ENCODE measurements around the gene HNF1B.
"Not testable (repeated sequence)": the region's sequence is repeated elsewhere in the genome, so short reads cannot be mapped to it uniquely, and the experiment has no call there.

Gene HNF1B

GRCh38 chr17:37744961-37745800, at the start of gene HNF1B:
TSS of gene HNF1B (minus strand) at chr17:37745059. CDS start at chr17:37744884, 175 bp downstream.
- DNase-seq: no peak

DNA sequence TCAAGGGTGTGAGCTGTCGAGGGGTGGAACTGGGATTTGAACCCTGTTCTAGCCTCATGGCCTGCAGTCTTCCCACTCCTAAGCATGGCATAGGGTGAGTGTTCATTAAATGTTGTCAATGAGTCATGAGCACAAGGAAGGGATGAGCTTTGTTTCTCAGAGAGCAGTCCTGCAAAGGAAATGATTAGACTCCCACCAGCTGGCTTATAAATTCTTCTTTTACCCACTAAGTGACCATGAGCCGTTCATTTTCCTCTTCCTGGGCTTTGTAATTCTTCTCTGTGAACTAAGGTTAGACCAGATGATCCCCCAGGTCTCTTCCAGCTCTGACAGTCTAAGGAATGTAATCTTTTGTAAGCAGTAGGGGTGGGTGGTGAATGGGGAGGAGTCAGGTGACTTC, 47.9 kb upstream of the HNF1B start:
- DNase-seq: no peak

DNA sequence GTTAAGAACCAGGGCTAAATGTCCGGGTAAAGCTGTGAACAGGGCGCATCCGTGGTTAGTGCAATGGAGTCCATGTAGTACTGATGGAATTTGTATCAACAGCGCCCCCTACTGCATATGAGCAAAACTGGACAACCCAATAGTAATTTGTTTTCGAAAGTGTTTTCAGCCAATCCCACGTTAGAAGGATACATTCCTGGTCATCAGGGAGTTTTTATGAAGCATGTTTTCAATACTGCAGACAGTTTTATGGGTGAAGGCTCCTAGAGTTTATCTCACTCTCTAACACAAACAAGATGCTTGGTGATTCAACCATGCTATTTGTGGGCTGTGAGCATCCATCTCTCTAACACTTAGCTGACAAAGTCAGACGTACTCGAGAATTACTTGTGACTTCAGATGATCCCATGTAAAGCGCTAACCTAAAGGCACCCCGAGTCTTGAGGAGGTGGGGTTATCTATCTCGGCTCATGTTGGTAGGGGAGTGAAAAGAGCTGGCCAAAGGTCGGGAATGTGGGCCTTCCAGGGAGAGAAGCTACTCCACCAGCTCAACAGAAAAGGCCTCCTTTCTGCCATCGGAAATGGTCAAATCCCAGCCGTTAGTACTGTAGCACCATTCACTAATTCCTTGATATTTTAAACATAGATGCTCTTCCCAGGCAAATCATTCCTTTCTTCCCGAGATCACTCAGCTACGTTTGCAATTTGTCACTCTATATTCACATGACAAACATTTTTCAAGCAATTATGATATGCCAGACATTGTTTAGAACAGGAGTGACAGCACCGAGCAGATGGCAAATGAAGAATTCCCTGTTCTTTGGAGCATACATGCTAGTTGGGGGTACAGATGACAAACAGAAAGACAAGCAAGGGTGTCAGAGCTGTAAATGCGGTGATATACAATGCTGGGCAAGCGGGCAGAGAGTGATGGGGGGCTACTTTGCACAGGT, 46.9 kb upstream of the HNF1B start:
- no peak for DNase-seq

DNA sequence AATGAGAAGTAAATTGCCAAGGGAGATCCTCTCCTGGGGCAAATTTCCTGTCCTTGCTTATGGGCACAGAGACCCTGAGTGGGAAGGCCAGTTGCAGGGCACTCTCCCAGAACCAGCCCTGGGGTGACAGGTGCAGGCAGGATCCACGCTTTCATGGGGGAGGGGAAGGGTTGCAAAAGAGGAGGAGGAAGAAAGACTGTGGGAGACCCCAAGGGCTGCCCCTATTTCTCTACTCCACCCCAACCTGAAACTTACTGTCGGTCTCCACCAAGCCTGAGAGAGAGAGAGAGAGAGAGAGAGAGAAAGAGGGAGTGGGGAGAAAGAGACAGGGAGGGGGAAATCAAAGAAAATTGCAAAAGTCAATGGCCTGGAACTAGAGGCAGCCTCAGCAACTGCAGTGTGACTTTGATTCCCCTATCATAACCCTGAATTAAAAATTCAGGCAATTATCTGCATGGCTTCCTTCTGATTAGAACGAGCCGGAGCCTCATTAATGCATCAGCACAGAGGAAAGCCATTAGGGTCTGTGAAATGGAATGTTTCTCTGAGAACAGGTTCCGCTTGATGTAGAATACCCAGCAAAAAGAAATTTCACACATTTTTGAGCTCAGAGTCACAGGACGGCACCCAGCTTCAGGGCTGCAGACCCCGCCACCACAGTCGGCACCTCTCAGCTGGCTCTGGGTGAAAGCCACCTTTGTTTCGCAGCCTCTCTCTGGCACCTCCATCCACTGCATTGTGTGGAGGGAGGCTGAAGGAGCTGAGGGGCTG, 45.1 kb upstream of the HNF1B start:
- no peak for DNase-seq

GRCh38 chr17:37789021-37789565, 44.2 kb upstream of the HNF1B start:
- DNase-seq: no peak

DNA sequence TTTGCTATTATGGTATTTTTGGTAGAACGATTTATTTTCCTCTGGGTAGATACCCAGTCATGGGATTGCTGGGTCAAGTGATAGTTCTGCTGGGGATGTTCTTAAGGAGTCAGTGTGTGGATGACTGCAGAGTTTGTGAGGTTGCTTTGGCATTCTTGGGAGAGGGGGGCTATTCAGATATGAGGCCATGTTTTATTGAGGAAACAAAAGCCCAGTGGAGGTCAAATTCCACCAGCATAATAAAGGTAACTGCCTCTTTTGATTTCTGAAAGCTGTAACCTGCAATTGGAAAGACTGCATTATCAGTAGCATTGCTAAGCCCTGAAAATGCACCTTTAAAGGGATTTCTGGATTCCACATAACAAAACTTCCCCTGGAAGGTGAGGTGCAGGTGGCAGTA, 43.7 kb upstream of the HNF1B start:
- no peak for DNase-seq

GRCh38 chr17:37787055-37787757, 42.3 kb upstream of the HNF1B start:
- DNase-seq: peak; percentile 14

DNA sequence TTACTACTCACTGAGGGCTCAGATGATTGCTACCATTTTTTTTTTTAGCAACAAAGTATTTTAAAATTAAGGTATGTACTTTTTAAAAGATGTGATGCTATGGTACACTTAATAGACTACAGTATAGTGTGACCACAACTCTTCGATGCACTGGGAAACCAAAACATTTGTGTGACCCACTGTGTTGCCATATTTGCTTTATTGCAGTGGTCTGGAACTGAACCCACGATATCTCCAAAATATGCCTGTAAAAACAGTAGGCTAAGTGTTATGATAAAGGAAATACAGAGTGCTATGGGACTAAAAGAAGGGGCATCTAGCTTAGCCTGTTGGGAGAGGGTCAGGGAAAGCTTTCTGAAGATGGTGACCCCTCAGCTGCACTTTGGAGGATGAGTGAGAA, 41.6 kb upstream of the HNF1B start:
- DNase-seq: no peak

DNA sequence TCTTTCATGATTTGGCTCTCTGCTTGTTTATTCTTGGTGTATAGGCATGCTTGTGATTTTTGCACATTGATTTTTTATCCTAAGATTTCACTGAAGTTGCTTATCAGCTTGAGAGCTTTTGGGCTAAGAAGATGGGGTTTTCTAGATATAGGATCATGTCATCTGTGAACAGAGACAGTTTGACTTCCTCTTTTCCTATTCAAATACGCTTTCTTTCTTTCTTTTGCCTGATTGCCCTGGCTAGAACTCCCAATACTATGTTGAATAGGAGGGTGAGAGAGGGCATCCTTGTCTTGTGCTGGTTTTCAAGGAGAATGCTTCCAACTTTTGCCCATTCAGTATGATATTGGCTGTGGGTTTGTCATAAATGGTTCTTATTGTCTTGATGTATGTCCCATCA, 37.6 kb upstream of the HNF1B start:
- not testable (repeated sequence) for DNase-seq

DNA sequence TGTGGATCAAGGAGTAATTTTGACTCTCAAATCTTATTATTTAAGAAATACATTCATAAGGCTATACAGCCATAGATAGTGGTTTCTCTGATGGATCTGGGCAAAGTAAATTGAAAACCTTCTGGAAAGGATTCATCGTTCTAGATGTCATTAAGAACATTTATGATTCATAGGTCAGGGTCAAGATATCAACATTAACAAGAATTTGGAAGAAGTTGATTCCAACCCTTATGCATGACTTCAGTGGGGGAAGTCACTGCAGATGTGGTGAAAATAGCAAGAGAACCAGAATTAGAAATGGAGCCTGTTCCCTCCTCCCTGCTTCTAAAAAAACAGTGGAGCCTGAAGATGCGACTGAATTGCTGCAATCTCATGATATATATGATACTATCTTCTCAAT, 36.6 kb upstream of the HNF1B start:
- DNase-seq: no peak

DNA sequence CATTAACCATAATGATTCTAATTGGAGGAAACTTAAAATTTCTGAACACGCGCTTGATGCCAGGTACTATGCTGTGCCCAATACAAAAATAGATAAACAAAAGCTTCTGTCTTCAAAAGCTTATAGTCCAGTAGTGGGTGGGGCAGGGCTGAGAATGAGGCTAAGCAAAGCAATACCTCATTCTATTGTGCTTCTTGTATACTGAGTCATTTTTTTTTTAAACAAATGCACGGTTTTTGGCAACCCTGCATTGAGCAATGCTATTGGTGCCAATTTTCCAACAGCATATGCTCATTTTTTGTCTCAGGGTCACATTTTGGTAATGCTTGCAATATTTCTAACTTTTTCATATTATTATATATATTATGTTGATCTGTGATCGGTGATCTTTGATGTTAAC, 34.7 kb upstream of the HNF1B start:
- DNase-seq: no peak

DNA sequence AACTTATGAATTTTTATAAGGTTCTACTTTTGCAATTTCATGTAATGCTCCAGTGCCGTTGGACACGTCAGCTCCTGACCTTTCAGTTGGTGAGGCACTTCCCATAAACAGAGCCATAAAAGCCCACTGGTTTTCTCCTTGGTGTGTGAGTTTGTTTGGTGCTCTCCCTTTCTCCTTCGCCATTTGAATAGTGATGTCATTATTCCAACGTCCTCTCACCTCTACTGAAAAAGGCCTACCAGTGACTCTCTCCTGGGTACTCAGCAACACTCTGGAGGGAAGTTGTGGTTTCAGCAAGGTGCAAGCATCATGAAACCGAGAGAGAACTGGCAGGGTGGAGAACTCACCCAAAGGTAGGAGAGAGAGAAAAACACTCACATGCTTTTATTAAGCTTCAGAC, 29.6 kb upstream of the HNF1B start:
- no peak for DNase-seq

GRCh38 chr17:37772982-37773381, 28.1 kb upstream of the HNF1B start:
- no peak for DNase-seq

- DNase-seq: peak; percentile 68
Observed at GRCh38 chr17:37770631-37771518, 26.0 kb upstream of the HNF1B start.

DNA sequence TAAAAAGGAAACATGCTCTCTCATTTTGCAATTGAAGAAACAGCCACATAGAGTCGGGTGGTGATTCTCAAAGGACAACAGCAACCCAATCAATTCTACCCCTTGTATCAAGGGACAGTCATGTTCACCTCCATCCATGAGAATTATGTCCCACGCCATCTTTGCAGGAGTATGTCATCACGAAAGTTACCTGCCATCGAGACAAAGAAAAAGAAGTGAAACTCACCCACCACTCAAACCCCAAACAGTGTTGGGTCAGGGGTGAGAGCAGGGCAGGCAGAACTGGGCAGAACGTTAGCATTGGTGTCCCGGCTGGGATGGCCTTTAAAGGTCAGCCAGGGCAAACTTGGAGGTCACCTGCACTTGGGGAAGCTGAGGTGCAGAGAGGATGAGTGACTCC, 24.2 kb upstream of the HNF1B start:
- DNase-seq: no peak

- no peak for DNase-seq
Observed at GRCh38 chr17:37768438-37768837, 23.6 kb upstream of the HNF1B start.

- no peak for DNase-seq
Observed at GRCh38 chr17:37766971-37767370, 22.1 kb upstream of the HNF1B start.

GRCh38 chr17:37764383-37764782, 19.5 kb upstream of the HNF1B start:
- no peak for DNase-seq

GRCh38 chr17:37762666-37763065, 17.8 kb upstream of the HNF1B start:
- no peak for DNase-seq

- no peak for DNase-seq
Observed at GRCh38 chr17:37761961-37762360, 17.1 kb upstream of the HNF1B start.

DNA sequence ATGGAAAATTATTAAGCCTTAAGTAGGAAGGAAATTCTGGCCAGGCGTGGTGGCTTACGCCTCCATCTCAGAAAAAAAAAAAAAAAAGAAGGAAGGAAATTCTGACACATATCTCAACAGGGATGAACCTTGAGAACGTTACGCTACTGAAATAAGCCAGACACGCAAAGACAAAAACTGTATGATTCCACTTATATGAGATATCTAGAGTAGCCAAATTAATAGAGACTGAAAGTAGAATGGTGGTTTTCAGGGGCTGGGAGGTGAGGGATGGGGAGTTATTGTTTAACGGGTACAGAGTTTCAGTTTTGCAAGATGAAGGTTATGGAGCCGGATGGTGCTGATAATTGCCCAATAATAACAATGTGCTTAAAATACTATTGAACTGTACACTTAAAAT, 16.2 kb upstream of the HNF1B start:
- DNase-seq: no peak
